ENCODE measurements around the gene PIK3R2. TPM values are rescaled to one million over a fixed set of nuclear protein-coding genes. Genes with fewer than 3 reads are reported as not detected.

The PIK3R2 gene
- total and polyA plus RNA-seq, 2 of the 13 experiments (the other 11 are each of a cell fraction or from before 2014, with no cell fraction given): 18.6 to 25.3 TPM

- TF ChIP-seq GMEB1 (CRISPR knock-in tag; IDR thresholded peaks at IDR 0.05; ENCODE audit: borderline replicate concordance): no peak
- TF ChIP-seq ZNF883 (CRISPR knock-in tag; IDR thresholded peaks at IDR 0.05; ENCODE audit: not compliant biosample characterization): no peak
- TF ChIP-seq YEATS4 (CRISPR knock-in tag; IDR thresholded peaks at IDR 0.05; ENCODE audit: borderline replicate concordance): peak; percentile 80; the same call in 1 of the 2 replicates
- TF ChIP-seq ZSCAN20 (CRISPR knock-in tag; IDR thresholded peaks at IDR 0.05; ENCODE audit: borderline replicate concordance): no peak
- no peak for TF ChIP-seq ZNF326 (CRISPR knock-in tag; IDR thresholded peaks at IDR 0.05; ENCODE audit: borderline replicate concordance)
- no peak for TF ChIP-seq NFIC (IDR thresholded peaks at IDR 0.05; ENCODE audit: low read length)
- TF ChIP-seq CTCF (CRISPR knock-in tag; IDR thresholded peaks at IDR 0.05): no peak
- TF ChIP-seq KLF9 (CRISPR knock-in tag; IDR thresholded peaks at IDR 0.05; ENCODE audit: low read depth): no peak
- TF ChIP-seq ZNF879 (CRISPR knock-in tag; IDR thresholded peaks at IDR 0.05): no peak
- TF ChIP-seq ZMYM2 (CRISPR knock-in tag; IDR thresholded peaks at IDR 0.05): 0 out of 2 replicates have a peak, but pooled peaks have one; percentile 27
- TF ChIP-seq FOXK2 (IDR thresholded peaks at IDR 0.05): no peak
- no peak for TF ChIP-seq ZNF891 (CRISPR knock-in tag; IDR thresholded peaks at IDR 0.05)
- TF ChIP-seq ZSCAN21 (CRISPR knock-in tag; IDR thresholded peaks at IDR 0.05; ENCODE audit: borderline replicate concordance): peak; percentile 14; the same call in 1 of the 2 replicates
- TF ChIP-seq ZNF263 (CRISPR knock-in tag; IDR thresholded peaks at IDR 0.05): no peak; the same call in 1 of the 2 replicates
- no peak for TF ChIP-seq MED1 (CRISPR knock-in tag; IDR thresholded peaks at IDR 0.05)
- no peak for TF ChIP-seq ZNF276 (CRISPR knock-in tag; IDR thresholded peaks at IDR 0.05; ENCODE audit: low read depth)
- no peak for TF ChIP-seq PRDM10 (CRISPR knock-in tag; IDR thresholded peaks at IDR 0.05; ENCODE audit: low read depth)
These were observed 43.0 kb upstream of the PIK3R2 start (continued) for GRCh38 chr19:18109733-18110608.
